RWPE2 (cell line): ENCODE data around the gene MESP2.
"Not testable (repeated sequence)": the region's sequence is repeated elsewhere in the genome, so short reads cannot be mapped to it uniquely, and the experiment has no call there.

Experiments
- ATAC-seq: fragments of 200-7000 bp; cut with Tn5 transposase; 3 replicates; pipeline ENCODE4 v1.9.1; 2021; ENCODE audit warnings: low read depth
- DNase-seq: peaks from one replicate; pipeline ENCODE4 v3.0.0-alpha.2; 2020; ENCODE audit warnings: low spot score
- H3K27ac ChIP-seq: fragments of 450-650 bp; 2 replicates; pipeline ENCODE4 v1.5.1; 2017; ENCODE audit warnings: mild to moderate bottlenecking; ENCODE audit not compliant: poor library complexity, severe bottlenecking
- H3K27me3 ChIP-seq: fragments of 250-450 bp; sonication (Bioruptor Pico); 2 replicates; pipeline ENCODE4 v1.5.1; 2021; ENCODE audit warnings: mild to moderate bottlenecking, moderate library complexity; ENCODE audit not compliant: insufficient read depth, poor library complexity, severe bottlenecking
- H3K36me3 ChIP-seq: fragments of 250-450 bp; sonication (Bioruptor Pico); 2 replicates; pipeline ENCODE4 v1.5.1; 2020; ENCODE audit warnings: low read depth, mild to moderate bottlenecking, moderate library complexity
- H3K4me1 ChIP-seq: fragments of 250-450 bp; sonication (Bioruptor Pico); 2 replicates; pipeline ENCODE4 v1.5.1; 2021; ENCODE audit warnings: mild to moderate bottlenecking, moderate library complexity; ENCODE audit not compliant: insufficient read depth, poor library complexity, severe bottlenecking
- H3K4me3 ChIP-seq: fragments of 250-450 bp; sonication (Bioruptor Pico); 2 replicates; pipeline ENCODE4 v1.5.1; 2021; ENCODE audit warnings: mild to moderate bottlenecking, moderate library complexity; ENCODE audit not compliant: severe bottlenecking
- H3K9me3 ChIP-seq: fragments of 250-450 bp; sonication (Bioruptor Pico); 2 replicates; pipeline ENCODE4 v1.5.1; 2021; ENCODE audit warnings: mild to moderate bottlenecking, moderate library complexity; ENCODE audit not compliant: severe bottlenecking
- TF ChIP-seq, protein P1 (sequence below): fragments of 450-650 bp; IDR thresholded peaks from one replicate; pipeline ENCODE4 v1.5.1; 2017; ENCODE audit warnings: mild to moderate bottlenecking, moderate library complexity; ENCODE audit not compliant: poor library complexity, severe bottlenecking

The MESP2 gene

DNA sequence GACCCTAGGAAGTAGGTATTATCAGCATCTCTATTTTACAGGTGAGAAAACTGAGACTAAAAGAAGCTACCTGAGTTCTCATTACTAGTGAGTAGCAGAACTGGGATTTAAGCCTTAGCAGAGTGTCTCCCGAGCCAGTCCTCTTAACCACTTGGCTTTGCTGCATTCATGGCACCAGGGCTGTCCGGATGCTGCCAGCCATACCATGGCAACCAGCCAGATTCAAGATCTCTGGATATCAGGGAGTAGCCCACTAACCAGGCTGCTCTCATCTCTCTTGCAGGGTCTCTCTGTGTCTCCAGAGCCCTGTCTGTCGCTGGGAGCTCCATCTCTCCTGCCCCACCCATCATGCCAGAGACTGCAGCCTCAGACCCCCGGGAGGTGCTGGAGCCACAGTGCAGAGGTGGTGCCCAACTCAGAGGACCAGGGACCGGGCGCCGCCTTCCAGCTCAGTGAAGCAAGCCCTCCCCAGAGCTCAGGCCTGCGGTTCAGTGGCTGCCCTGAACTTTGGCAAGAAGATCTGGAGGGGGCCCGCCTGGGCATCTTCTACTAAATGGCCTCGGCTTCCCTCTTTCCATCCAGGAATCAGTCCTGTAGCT is 1.7 kb downstream of the MESP2 start:
- Histone ChIP-seq H3K27ac (no peak overlapping the region), H3K4me1 (peaks cover 40% of the 10 kb centered on the region), H3K27me3 (no peaks in the 10 kb centered on the region), H3K4me3 (no peak overlapping the region), H3K36me3 (no peaks in the 10 kb centered on the region), H3K9me3 (no peaks in the 10 kb centered on the region)
- ATAC-seq (no peak), DNase-seq (no peak)
- TF ChIP-seq, protein P1, sequence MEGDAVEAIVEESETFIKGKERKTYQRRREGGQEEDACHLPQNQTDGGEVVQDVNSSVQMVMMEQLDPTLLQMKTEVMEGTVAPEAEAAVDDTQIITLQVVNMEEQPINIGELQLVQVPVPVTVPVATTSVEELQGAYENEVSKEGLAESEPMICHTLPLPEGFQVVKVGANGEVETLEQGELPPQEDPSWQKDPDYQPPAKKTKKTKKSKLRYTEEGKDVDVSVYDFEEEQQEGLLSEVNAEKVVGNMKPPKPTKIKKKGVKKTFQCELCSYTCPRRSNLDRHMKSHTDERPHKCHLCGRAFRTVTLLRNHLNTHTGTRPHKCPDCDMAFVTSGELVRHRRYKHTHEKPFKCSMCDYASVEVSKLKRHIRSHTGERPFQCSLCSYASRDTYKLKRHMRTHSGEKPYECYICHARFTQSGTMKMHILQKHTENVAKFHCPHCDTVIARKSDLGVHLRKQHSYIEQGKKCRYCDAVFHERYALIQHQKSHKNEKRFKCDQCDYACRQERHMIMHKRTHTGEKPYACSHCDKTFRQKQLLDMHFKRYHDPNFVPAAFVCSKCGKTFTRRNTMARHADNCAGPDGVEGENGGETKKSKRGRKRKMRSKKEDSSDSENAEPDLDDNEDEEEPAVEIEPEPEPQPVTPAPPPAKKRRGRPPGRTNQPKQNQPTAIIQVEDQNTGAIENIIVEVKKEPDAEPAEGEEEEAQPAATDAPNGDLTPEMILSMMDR = no peak

DNA sequence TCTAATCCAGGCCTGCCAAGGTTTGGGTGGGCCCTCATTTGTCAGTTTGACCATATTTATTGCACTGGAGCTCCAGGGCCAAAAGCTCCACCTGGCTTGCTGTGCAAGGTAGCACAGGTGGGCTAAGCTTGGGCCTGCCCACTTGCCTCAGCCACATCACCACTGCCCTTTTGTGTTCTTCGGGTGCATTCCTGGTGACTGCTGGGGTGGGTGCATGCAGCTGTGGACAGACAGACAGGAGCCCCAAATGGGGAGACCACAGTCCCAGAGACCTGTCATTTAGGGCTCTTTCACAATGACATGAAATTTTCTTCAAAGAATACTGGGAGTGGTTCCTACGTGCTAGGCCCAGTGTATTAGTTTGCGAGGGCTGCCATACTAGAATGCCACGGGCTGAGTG is 2.7 kb downstream of the MESP2 start:
- ATAC-seq (no peak), DNase-seq (no peak)
- Histone ChIP-seq H3K27ac (no peak overlapping the region), H3K36me3 (no peaks in the 10 kb centered on the region), H3K9me3 (no peaks in the 10 kb centered on the region), H3K4me1 (peaks cover 40% of the 10 kb centered on the region), H3K27me3 (no peaks in the 10 kb centered on the region), H3K4me3 (no peak overlapping the region)
- TF ChIP-seq, protein P1 = no peak

DNA sequence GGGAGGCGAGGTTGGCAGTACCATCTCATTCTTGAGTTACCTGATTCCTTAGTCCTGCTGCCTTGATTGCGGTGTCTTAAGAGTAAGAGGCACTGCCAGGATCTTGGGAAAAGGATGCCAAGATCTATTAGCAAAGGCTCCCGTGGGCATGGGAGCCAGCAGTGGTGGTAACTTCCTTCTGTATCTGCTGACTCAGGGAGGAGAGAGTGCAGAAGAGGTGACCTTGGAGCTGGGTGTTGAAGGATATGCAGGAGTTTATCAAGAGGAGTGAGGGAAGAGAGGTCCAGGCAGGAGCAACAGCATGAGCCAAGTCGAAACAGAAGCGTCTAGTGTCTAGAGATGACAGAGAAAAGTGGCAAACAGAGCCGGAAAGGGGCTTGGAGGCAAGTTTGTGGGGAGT is 4.5 kb downstream of the MESP2 start:
- Histone ChIP-seq H3K27me3 (no peaks in the 10 kb centered on the region), H3K36me3 (no peaks in the 10 kb centered on the region), H3K4me3 (no peak overlapping the region), H3K4me1 (peaks cover 35% of the 10 kb centered on the region), H3K27ac (peak overlapping the region; percentile 82), H3K9me3 (no peaks in the 10 kb centered on the region)
- ATAC-seq (no peak), DNase-seq (peak; percentile 29)
- TF ChIP-seq, protein P1 = no peak

DNA sequence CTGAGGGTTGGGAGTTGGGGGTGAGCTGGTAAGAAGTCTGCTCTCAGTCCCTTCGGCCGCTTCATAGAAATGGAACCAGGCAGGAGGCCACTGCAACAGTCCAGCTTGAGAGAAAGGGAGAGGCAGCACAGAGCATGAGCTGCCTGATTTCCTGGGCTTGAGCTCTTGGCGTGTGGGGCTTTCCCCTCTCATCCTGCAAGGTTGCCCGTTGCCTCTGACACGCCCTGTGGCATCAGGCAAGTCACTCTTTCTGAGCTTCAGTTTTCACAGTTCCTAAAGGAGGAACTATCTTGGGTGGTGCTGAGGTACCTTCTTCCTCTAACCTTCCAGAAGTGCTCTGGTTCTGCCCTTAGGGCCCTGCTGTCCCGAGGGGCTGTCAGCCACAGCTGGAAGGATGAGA is 4.9 kb downstream of the MESP2 start:
- ATAC-seq = peak; percentile 26
- Histone ChIP-seq H3K9me3 (no peaks in the 10 kb centered on the region), H3K27me3 (no peaks in the 10 kb centered on the region), H3K4me1 (peaks cover 39% of the 10 kb centered on the region), H3K4me3 (no peak overlapping the region), H3K36me3 (no peaks in the 10 kb centered on the region), H3K27ac (peak overlapping the region; percentile 82)
- TF ChIP-seq, protein P1 = no peak
- DNase-seq = peak; percentile 73

DNA sequence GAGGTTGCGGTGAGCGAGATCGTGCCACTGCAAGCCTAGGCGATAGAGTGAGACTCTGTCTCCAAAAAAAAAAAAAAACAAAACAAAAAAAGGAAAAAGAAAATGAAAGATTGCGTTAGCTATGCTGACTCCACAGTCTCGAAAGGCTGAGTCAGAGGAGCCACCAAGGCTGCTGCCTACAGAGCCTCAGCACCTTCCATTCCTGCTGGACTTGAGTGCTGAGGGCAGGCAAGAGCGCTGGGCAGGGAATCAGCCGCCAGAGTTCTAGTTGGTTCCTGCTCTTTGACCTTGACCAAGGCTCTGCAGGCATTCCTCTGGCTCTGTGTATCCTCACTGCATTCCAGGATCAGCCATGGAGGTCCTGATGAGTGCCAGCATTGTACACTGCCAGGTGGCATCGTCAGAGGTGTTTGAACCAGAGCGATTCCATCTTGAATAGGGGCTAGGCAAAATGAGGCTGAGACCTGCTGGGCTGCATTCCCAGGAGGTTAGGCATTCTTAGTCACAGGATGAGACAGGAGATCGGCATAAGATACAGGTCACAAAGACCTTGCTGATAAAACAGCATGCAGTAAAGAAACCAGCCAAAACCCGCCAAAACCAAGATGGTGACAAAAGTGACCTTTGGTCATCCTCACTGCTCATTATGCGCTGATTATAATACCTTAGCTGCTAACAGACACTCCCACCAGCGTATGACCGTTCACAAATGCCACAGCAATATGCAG is 5.9 kb downstream of the MESP2 start:
- ATAC-seq (peak; percentile 76), DNase-seq (peak; percentile 87)
- peak overlapping the region; percentile 82 for H3K27ac ChIP-seq
- TF ChIP-seq, protein P1 = no peak
- H3K4me3 ChIP-seq = no peak overlapping the region
- H3K4me1 ChIP-seq = peaks cover 36% of the 10 kb centered on the region
- no peaks in the 10 kb centered on the region for H3K27me3 ChIP-seq
- no peaks in the 10 kb centered on the region for H3K9me3 ChIP-seq
- H3K36me3 ChIP-seq = no peaks in the 10 kb centered on the region

DNA sequence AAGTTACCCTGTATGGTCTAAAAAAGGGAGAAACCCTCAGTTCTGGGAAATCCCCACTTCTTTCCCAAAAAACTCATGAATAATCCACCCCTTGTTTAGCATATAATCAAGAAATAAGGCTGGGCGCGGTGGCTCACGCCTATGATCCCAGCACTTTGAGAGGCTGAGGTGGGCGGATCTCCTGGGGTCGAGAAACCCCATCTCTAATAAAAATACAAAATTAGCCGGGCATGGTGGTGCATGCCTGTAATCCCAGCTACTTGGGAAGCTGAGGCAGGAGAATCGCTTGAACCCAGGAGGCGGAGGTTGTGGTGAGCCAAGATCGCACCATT is 6.5 kb downstream of the MESP2 start:
- H3K27me3 ChIP-seq = not testable (repeated sequence)

More for the DNA sequence above, 6.5 kb downstream of the MESP2 start:
- DNase-seq = peak; percentile 19
- not testable (repeated sequence) for ATAC-seq, H3K36me3 ChIP-seq, H3K9me3 ChIP-seq, H3K4me3 ChIP-seq
- peak overlapping the region; percentile 82 for H3K27ac ChIP-seq
- H3K4me1 ChIP-seq = peaks cover 33% of the 10 kb centered on the region
